Activated CD4-positive, alpha-beta T cell treated with anti-CD3 and anti-CD28 coated beads for 1 hour (primary cell): Measurements from ENCODE around the gene EIPR1.

ENCODE experiments used
- DNase-seq: peaks from one replicate; pipeline ENCODE4 v3.0.0-alpha.2; 2020

EIPR1 gene

GRCh38 chr2:3238951-3239841, 138.4 kb downstream of the EIPR1 start:
- DNase-seq = no peak

- no peak for DNase-seq
Measured at GRCh38 chr2:3236300-3237045, 141.1 kb downstream of the EIPR1 start.

GRCh38 chr2:3233877-3234276, 143.7 kb downstream of the EIPR1 start:
- DNase-seq = no peak

- no peak for DNase-seq
Measured at GRCh38 chr2:3229221-3229620, 148.4 kb downstream of the EIPR1 start.

GRCh38 chr2:3224681-3225080, 152.9 kb downstream of the EIPR1 start:
- DNase-seq = no peak

GRCh38 chr2:3223080-3223923, 154.3 kb downstream of the EIPR1 start:
- peak; percentile 14 for DNase-seq

GRCh38 chr2:3222636-3223035, 155.0 kb downstream of the EIPR1 start:
- DNase-seq = no peak

GRCh38 chr2:3219536-3219935, 158.1 kb downstream of the EIPR1 start:
- DNase-seq = no peak

GRCh38 chr2:3217646-3218045, 160.0 kb downstream of the EIPR1 start:
- no peak for DNase-seq

- no peak for DNase-seq
Measured at GRCh38 chr2:3216841-3217495, 160.7 kb downstream of the EIPR1 start.

GRCh38 chr2:3214806-3215404, 162.7 kb downstream of the EIPR1 start:
- no peak for DNase-seq

- no peak for DNase-seq
Measured at GRCh38 chr2:3214065-3214464, 163.6 kb downstream of the EIPR1 start.

GRCh38 chr2:3212984-3213383, 164.6 kb downstream of the EIPR1 start:
- DNase-seq = no peak

GRCh38 chr2:3212061-3212362, 165.6 kb downstream of the EIPR1 start:
- no peak for DNase-seq

- DNase-seq = no peak
Measured at GRCh38 chr2:3211256-3212060, 166.2 kb downstream of the EIPR1 start.

- DNase-seq = no peak
Measured at GRCh38 chr2:3210257-3210656, 167.4 kb downstream of the EIPR1 start.

GRCh38 chr2:3209258-3209657, 168.4 kb downstream of the EIPR1 start:
- no peak for DNase-seq

- no peak for DNase-seq
Measured at GRCh38 chr2:3208591-3208990, 169.0 kb downstream of the EIPR1 start.

GRCh38 chr2:3208179-3208578, 169.4 kb downstream of the EIPR1 start:
- no peak for DNase-seq

GRCh38 chr2:3207091-3207491, 170.5 kb downstream of the EIPR1 start:
- DNase-seq = no peak

- no peak for DNase-seq
Measured at GRCh38 chr2:3205845-3206244, 171.8 kb downstream of the EIPR1 start.
